Left hindlimb (tissue), 1 donor: ENCODE results near the gene CD22.

Experiments
- DNase-seq: peaks from one replicate; pipeline ENCODE4 v3.0.0-alpha.2; 2018

CD22 gene

GRCh38 chr19:35296644-35297514 is 32.1 kb upstream of the CD22 start:
- DNase-seq, result peak; percentile 19

- DNase-seq, result no peak
Observed at GRCh38 chr19:35297515-35297848, 31.5 kb upstream of the CD22 start.

DNA sequence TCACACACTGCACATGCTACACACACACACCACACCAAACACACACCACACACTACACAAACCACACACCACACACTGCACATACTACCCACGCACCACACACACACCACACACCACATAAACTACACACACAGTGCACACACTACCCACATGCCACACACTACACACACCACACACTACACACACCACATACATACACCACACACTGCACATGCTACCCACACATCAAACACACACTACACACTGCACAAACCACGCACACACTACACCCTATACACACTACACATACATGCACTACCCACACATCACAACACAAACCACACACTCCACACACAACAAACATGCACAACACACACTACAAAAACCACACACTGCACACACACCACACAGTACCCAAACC is 31.1 kb upstream of the CD22 start:
- no peak for DNase-seq

DNA sequence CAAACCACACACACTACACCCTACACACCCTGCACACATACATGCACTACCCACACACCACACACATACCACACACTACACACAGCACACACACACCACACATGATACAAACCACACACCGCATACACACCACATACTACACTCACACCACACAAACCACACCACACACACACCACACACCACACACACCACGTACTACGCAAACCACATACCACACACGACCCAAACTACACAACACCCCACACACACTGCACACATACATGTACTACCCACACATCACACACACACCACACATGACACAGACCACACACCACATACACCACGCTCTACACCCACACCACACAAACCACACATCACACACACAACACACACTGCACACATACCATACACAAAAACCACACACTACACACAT is 30.4 kb upstream of the CD22 start:
- DNase-seq, result no peak

GRCh38 chr19:35299523-35300338 is 29.3 kb upstream of the CD22 start:
- DNase-seq, result no peak

- DNase-seq, result no peak
Observed at GRCh38 chr19:35300339-35300649, 28.7 kb upstream of the CD22 start.

GRCh38 chr19:35301961-35302360 is 27.0 kb upstream of the CD22 start:
- DNase-seq, result no peak

DNA sequence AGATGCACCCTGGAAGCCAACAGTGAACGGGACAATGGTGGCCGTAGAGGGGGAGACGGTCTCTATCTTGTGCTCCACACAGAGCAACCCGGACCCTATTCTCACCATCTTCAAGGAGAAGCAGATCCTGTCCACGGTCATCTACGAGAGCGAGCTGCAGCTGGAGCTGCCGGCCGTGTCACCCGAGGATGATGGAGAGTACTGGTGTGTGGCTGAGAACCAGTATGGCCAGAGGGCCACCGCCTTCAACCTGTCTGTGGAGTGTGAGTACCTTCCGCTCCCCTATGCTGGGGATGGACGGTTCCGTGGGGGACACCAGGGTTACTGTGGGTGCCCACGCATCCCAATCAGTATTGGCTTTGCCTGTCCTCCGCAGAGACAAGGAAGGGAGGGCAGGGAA is 26.5 kb upstream of the CD22 start:
- DNase-seq, result no peak

GRCh38 chr19:35303357-35303915 is 25.6 kb upstream of the CD22 start:
- DNase-seq, result no peak

- DNase-seq, result no peak
Observed at GRCh38 chr19:35304036-35304435, 25.0 kb upstream of the CD22 start.

GRCh38 chr19:35305181-35305580 is 23.8 kb upstream of the CD22 start:
- no peak for DNase-seq

GRCh38 chr19:35306473-35307246 is 22.3 kb upstream of the CD22 start:
- DNase-seq, result no peak

DNA sequence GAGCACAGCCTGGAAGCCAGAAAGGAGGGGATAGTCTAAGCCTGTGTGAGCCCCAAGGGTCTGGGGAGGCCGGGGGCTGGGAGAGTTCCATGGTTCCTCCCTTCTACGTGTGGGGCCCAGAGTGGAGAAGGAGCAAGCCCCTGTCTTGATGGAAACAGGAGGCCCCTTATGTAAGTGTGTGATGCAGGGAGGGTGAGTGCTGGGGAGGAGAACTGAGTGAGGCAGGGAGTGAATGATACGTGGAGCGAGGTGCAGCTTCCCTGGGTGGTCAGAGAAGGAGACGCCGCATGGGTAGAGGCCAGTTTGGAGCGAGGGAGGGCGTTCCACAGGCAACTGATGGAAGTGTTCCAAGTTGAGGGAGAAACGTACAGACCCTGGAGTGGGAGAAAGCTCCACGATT is 21.1 kb upstream of the CD22 start:
- peak; percentile 67 for DNase-seq

DNA sequence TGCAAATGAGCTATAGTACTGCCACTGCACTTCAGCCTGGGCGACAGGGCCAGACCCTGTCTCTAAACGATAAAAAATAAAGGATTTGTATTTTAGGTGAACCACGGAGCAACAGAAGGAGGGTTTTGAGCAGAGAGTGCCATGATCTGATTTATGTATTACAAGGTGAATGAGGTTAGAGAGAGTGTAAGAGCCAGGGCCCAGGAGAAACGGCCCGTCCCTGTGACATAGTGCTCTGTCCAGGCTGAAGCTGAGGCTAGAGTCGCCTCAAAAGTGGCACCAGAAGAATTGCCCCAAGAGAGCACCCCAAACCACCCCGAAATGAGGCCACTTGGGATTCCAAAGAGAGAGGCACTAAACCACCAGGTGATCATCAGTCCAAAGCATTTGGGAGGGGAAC is 20.1 kb upstream of the CD22 start:
- no peak for DNase-seq

DNA sequence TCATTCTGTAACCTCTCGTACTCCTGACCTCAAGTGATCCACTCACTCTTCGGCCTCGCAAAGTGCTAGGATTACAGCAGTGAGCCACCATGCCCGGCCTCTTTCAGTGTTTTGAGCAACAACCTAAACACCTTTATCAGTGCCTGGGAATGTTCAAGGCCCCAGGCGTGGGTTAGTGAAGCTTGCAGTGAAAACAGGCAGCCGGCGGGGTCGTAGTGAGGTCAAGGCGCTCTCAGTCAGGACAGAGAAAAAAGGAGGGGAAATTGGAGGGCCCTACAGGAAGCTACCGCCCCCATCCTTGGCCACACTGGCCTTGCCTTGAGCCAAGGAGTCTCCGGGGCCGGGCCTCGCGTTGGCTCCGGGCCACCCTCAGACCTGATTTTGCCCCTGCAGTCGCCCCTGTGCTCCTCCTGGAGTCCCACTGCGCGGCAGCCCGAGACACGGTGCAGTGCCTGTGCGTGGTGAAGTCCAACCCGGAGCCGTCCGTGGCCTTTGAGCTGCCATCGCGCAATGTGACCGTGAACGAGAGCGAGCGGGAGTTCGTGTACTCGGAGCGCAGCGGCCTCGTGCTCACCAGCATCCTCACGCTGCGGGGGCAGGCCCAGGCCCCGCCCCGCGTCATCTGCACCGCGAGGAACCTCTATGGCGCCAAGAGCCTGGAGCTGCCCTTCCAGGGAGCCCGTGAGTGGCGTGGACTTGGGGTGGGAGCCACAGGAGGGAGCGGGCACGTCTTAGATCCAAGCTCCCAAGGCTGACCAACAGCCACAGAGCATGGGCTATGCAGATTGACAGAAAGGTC is 19.3 kb upstream of the CD22 start:
- peak; percentile 79 for DNase-seq

- no peak for DNase-seq
Observed at GRCh38 chr19:35310331-35310730, 18.7 kb upstream of the CD22 start.

- no peak for DNase-seq
Observed at GRCh38 chr19:35310811-35311465, 18.0 kb upstream of the CD22 start.

DNA sequence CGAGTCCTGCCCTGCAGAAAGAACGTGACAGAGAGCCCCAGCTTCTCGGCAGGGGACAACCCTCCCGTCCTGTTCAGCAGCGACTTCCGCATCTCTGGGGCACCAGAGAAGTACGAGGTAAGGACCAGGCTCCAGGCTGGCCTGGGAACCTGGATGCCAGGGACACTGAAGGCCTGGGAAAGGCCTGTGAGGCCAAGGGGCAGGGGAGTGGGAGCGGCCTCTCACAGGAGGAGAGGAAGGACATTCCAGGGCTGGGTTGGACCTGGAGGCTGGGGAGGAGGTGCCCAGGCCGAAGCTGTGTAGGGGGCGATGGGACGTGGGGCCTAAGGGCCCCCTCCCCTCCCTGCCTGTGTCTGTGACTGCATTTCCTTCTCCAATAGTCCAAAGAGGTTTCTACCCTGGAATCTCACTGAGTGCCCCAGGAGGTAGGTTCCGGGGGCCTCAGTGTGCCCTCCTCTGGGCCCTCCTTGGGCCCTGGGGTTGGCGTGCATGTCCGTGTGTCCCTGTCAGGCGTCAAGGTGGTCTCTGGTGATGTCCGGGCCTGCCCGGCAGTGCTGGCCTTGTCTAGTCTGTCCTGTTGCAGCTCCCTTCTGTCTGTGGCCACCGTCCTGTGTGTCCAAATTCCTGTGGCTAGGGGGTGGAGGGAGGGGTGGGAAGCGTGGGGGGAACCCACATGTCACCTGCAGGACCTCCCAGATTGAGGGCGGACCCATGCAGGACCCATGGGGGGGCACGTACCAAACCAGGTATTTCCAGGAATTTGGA is 16.9 kb upstream of the CD22 start:
- DNase-seq, result no peak

- no peak for DNase-seq
Observed at GRCh38 chr19:35313587-35313986, 15.4 kb upstream of the CD22 start.

DNA sequence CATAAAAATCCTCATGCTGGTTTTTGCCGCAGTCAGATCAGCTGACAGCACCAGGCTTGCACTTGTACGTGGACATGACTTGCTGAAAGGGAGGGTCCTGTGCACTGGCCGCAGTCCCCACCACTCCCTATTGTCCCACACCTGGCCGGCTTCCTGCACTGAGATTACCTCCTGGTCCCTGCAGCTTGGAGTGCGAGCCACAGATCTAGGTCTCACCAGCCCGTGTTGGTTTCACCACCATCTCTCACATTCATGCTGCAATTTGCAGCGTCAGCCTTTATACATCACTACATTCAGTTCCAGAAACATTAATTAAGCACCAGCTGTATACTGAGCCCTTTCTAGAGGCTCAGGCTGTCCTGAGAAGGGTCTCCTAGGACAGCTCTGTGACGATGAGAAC is 15.0 kb upstream of the CD22 start:
- DNase-seq, result no peak

DNA sequence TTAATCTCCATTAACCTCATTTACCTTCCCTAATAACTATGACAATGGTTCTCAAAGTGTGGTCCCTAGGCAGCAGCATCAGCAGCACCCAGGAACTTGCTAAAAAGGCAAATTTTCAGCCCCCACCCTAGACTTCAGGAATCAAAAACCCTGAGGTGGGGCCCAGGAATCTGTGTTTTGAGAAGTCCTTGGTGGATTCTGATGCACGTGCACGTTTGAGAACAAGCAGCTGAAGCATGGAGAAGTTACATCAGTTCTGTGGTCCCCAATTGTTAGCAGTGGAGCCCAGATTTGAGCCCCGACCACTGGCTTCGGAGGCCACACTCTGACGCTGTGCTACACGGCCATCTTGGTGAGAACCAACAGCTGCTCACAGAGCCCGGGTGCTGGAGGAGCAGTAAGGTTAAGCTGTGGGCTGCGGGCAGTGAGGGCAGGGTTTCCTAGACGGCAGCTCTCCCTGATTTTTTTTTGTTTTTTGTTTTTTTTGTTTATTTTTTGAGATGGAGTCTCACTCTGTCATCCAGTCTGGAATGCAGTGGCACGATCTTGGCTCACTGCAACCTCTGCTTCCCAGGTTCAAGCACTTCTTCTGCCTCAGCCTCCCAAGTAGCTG is 14.0 kb upstream of the CD22 start:
- no peak for DNase-seq
